ENCODE measurements around the gene ZFC3H1. TPM values are rescaled to one million over a fixed set of nuclear protein-coding genes. Genes with fewer than 3 reads are reported as not detected.
"Not testable (repeated sequence)": the region's sequence is repeated elsewhere in the genome, so short reads cannot be mapped to it uniquely, and the experiment has no call there.

ZFC3H1 gene
- 30.6 TPM for total RNA-seq

GRCh38 chr12:71663561-71664410 is at the start of gene ZFC3H1, which contains the start of gene THAP2:
Gene ZFC3H1, minus strand, starts transcription at chr12:71663848. Its CDS starts 238 bp downstream, at chr12:71663610.
Gene THAP2, plus strand, starts transcription at chr12:71664301. Its CDS starts 209 bp downstream, at chr12:71664510.
- FAIRE-seq (peak; percentile 79), DNase-seq (ENCODE audit: low spot score in 2 of 2) (peak; percentile 73 to 88)

DNA sequence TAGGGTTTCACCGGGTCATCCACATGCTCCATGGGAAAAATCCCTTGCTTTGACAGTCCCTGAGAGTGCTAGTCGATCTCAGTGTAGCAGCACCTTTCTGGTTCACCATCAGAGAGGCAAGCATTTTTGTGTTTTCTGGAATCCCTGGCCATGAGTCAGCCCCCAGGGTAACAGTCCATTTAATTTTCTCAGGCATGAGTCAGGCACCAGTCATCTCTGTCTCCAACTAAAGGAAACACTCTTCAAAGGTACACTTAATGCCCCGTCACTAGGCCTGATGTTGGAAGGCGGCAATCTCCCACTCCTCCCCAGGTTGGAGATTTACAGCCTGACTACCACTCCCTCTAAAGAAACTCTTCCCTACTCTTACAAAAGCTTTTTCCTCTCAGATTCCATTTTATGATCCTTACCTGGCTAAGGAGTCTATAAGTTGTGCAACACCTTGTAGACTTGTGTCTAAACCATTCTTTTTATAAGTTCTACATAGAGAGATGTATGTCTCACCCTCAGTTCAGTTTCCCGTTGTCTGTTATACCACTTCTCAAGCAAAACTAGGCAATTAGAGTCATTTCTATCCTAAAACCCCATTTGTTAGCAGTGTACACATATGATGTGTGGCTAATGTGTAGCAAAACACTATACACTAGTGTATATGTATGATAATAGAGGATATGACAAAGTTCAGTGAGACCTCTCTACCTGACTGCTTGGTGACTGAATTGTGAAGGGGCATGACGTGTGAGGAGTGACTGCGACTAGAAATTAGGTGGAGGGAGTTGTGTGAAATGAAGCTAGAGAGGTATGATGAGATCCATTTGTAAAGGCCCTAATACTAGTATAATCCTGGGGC is 46.9 kb upstream of the ZFC3H1 start:
- DNase-seq (ENCODE audit: low spot score in 2 of 2) (no peak), FAIRE-seq (no peak)

DNA sequence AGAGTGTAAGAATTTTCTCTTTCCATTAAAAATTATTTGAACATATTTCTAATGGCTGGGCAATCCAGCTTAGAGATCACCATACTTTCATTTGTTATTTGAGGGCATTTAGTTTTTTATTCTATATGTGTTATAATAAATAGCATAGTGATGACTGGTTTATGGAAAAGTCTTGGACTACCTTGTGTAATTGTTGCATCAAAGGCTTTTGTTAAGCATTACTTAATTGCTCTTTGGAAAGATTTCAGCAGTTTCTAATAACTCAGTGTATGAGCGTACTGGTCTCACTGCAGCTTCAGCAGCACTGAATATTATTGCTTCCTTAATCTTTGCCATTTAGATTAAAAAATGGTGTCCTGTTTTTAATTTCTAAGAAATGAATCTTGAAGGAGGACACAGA is 45.0 kb upstream of the ZFC3H1 start:
- DNase-seq (ENCODE audit: low spot score in 2 of 2) (no peak), FAIRE-seq (no peak)

- FAIRE-seq: no peak
- DNase-seq (ENCODE audit: low spot score in 2 of 2): no peak
These were observed 41.3 kb upstream of the ZFC3H1 start for GRCh38 chr12:71704920-71705319.

DNA sequence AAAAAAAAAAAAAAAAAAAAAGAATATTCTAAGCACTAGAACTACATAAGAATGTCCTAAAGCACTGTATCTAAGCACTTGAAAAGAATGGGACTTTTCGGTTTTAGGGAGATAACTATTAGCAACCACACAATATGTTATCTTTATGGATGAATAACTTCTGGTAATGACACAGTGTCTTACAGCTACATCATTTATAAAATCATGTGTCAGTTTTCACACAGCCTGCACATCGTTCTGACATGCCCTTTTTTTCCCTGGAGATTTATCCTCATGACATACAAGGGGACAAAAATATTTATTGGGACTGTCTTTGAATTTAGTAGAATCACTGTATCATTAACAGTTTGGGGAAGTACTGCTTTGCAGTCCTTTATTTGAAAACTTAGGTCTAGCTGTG is 39.6 kb upstream of the ZFC3H1 start:
- DNase-seq (ENCODE audit: low spot score in 2 of 2) (no peak), FAIRE-seq (no peak)

DNA sequence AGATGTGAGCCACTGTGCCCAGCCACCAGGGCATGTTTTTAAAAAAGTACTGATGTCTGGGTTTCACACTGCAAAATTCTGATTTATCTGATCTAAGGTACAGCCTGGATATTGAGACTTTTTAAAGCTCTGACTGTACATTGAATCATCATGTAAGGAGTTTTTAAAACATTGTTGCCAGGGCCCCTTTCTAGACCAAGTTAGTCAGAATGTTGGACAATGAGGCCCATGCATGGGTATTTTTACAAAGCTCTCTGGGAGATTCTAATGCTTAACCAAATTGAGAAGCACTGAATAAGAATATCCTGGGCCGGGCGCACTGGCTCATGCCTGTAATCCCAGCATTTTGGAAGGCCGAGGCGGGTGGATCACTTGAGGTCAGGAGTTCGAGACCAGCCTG is 38.9 kb upstream of the ZFC3H1 start:
- FAIRE-seq (no peak), DNase-seq (ENCODE audit: low spot score in 2 of 2) (no peak)

- DNase-seq (ENCODE audit: low spot score in 2 of 2): not testable (repeated sequence)
These were observed 38.5 kb upstream of the ZFC3H1 start for GRCh38 chr12:71702181-71702580.

GRCh38 chr12:71695782-71696181 is 32.1 kb upstream of the ZFC3H1 start:
- FAIRE-seq (no peak), DNase-seq (ENCODE audit: low spot score in 2 of 2) (no peak)

More at GRCh38 chr12:71702181-71702580, 38.5 kb upstream of the ZFC3H1 start:
- not testable (repeated sequence) for FAIRE-seq

DNA sequence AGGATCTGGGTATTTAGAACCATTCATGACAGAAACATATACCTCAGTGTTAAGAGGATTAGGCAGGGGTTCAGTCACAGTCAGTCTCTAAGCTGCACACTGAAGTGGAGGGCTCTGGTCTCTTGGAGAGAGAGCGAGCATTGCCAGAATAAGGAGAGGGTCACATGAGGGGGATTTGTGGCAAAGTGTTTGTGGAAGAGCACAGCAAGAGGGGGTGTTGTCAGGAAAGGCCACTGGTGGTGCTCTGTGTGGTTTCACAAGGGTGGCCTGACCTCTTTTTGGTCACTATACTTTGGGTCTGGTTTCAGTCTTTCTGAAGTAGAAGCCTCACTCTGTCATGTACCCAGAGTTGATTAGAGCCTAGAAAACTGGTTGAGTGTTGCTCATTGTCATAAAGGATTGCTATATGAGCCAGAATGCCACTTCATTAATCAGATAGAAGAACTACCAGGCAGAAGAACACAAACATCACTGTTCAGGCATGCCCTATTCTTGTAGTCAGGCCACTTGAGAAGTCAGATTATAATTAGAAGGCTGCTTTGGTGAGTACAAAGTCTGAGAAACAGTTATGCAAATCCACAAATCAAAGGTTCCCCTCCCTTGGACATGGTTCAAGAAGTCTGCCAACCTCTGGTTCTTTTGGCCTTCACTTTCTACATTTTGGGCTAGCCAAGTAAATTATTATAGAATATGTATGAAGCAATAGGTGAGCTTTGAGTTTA is 30.6 kb upstream of the ZFC3H1 start:
- DNase-seq (ENCODE audit: low spot score in 2 of 2) (no peak), FAIRE-seq (no peak)

- not testable (repeated sequence) for DNase-seq (ENCODE audit: low spot score in 2 of 2); FAIRE-seq
These were observed 30.0 kb upstream of the ZFC3H1 start for GRCh38 chr12:71693651-71694050.

- FAIRE-seq: no peak
- no peak for DNase-seq (ENCODE audit: low spot score in 2 of 2)
These were observed 29.5 kb upstream of the ZFC3H1 start for GRCh38 chr12:71693126-71693525.

DNA sequence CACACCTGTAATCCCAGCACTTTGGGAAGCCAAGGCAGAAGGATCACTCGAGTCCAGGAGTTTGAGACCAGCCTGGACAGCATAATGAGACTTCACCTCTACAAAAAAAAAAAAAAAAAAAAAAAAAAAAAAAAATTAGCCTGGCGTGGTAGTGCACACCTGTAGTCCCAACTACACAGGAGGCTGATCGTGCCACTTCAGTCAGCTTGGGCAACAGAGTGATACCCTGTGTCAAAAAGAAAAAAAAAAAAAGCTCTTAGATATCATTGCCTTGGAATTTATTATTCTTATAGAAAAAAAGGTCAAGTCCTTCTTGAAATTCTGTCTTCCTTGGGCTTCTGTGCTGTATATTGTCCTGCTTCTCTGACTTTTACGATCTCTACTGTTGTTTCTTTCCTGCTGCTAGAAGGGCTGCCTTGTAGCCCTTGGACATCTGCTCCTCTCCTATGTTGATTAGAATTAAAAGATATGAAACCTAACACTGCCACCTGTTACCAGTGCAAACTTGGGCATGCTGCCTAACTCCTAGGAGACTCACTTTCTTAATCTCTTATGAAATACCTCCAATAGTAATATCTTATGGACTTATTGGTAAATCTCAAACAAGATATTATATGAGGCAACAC is 28.0 kb upstream of the ZFC3H1 start:
- FAIRE-seq: no peak
- DNase-seq (ENCODE audit: low spot score in 2 of 2): no peak

GRCh38 chr12:71688961-71689570 is 25.4 kb upstream of the ZFC3H1 start:
- DNase-seq (ENCODE audit: low spot score in 2 of 2) (no peak), FAIRE-seq (no peak)

- not testable (repeated sequence) for DNase-seq (ENCODE audit: low spot score in 2 of 2); FAIRE-seq
These were observed 23.5 kb upstream of the ZFC3H1 start for GRCh38 chr12:71687172-71687571.

- FAIRE-seq: no peak
These were observed 23.0 kb upstream of the ZFC3H1 start for GRCh38 chr12:71686658-71687025.

DNA sequence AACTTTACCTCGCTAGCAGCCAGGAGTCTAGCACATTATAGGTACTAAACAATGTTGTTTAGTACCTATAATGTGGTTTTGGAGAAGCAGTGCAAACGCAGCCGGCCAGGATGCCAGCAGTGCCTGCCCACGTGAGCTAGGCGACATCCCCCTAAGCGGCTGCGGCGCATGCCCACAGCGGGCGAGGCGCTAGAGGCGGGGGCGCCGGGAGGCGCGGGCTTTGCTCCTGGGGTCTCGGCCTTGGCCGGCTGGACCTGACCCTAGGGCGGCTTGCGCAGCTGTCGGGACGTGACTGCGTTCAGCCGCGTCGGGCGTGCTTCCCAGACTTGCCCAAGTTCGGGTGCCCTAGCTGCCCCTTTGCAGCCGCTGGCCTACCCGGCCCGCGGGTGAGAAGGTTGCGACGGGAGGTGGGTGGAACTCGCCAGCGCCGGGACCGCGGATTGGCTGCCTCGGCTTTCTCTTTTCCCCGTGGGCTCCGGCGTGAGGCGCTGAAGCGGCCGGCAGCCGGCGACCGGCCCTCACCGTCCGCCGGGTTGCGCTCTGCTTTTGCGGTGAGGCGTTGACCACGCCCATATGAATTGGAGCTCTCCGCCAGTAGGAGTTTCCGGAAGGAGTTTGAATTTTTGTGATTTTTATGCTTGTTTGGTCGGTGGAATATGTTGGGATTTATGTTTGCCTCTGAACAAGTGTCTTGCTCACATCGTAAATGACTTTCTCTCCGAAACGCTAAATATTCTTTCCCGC is 22.4 kb upstream of the ZFC3H1 start, which contains the start of gene TMEM19:
TSS of gene TMEM19 (plus strand) at position 169 of the 744 bp plus-strand sequence. CDS start 599 bp downstream, outside the sequence.
- FAIRE-seq: no peak

More at GRCh38 chr12:71686658-71687025, 23.0 kb upstream of the ZFC3H1 start:
- no peak for DNase-seq (ENCODE audit: low spot score in 2 of 2)

DNA sequence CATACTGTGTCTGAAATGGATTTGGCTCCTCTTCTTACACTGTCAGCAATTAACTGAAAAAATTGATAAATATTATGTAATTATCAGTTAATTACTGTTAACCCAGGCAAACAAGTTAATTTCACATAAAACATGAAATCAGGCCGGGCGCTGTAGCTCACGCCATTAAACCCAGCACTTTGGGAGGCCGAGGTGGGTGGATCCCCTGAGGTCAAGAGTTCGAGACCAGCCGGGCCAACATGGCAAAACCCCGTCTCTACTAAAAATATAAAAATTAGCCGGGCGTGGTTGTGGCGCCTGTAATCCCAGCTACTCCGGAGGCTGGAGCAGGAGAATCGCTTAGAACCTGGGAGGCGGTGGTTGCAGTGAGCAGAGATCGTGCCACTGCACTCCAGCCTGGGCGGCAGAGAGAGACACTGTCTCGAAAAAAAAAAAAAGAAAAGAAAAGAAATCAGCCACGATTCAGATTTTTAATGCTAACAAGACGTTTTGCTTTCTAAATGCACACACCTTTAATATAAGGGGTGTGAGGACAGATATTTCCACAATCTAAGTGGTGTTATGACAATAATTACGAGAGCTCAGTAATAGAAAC is 21.8 kb upstream of the ZFC3H1 start:
- DNase-seq (ENCODE audit: low spot score in 2 of 2) (no peak), FAIRE-seq (no peak)

More for the DNA sequence above, 22.4 kb upstream of the ZFC3H1 start, which contains the start of gene TMEM19:
- peak; percentile 77 to 80 for DNase-seq (ENCODE audit: low spot score in 2 of 2)

GRCh38 chr12:71684081-71684480 is 20.4 kb upstream of the ZFC3H1 start:
- DNase-seq (ENCODE audit: low spot score in 2 of 2) (no peak), FAIRE-seq (no peak)

Data from frontal cortex (tissue), 4 donors.